GM12891 (cell line): ENCODE measurements around the gene LLGL1.

Experiments used
- PAX5 ChIP-seq: IDR thresholded peaks from 2 replicates; pipeline ENCODE4 v1.6.1; 2011; ENCODE audit warnings: low read length, moderate library complexity, mild to moderate bottlenecking; ENCODE audit not compliant: insufficient read depth, severe bottlenecking
- POLR2A ChIP-seq: IDR thresholded peaks from 2 replicates; pipeline ENCODE4 v1.6.1; 2011; ENCODE audit warnings: low read depth, low read length, control low read depth
- POLR2AphosphoS5 ChIP-seq: IDR thresholded peaks from 2 replicates; pipeline ENCODE4 v1.6.1; 2011; ENCODE audit warnings: low read depth, low read length, control low read depth
- POU2F2 ChIP-seq: IDR thresholded peaks from 2 replicates; pipeline ENCODE4 v1.6.1; 2011; ENCODE audit warnings: low read depth, mild to moderate bottlenecking, control low read depth, low read length, moderate library complexity
- TAF1 ChIP-seq: IDR thresholded peaks from 2 replicates; pipeline ENCODE4 v1.6.1; 2011; ENCODE audit warnings: low read depth, low read length, control low read depth

DNA sequence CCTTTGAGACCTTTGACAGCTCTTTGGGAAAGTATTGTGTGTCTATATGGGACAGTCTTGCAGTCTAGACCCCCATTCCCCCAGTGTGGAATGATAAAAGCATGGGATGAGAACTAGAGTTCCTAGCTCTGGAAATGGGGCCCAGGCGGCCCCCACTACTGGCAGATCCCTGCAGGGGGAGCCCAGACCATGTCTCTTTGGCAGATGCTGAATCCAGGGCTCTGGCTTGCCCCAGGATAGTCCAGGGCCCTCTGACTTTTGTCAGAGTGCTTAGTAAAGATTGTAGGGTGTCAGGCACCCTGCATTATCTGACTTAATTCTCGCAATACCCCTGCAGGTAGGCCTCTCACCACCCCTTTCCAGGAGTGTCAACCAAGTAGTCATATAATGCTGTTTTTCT, 33.5 kb upstream of the LLGL1 start:
- TF ChIP-seq POLR2AphosphoS5 (no peak), POLR2A (no peak), TAF1 (no peak), POU2F2 (no peak), PAX5 (no peak)
